Sigmoid colon (tissue), 7 donors: Measurements from ENCODE around the gene ISCU. TPM values are rescaled to one million over a fixed set of nuclear protein-coding genes. Genes with fewer than 3 reads are reported as not detected.

Experiments
- DNase-seq: peaks from one replicate; pipeline ENCODE4 v3.0.0-alpha.2; 2019
- H3K27ac ChIP-seq, 4 donors: fragments of 200-600 bp; sonication (generic); one replicate each; pipeline ENCODE4 v1.5.1; 2016 to 2019; ENCODE audit warnings: mild to moderate bottlenecking in 1 of 4
- H3K27me3 ChIP-seq, 3 donors: fragments of 200-600 bp; sonication (generic); one replicate each; pipeline ENCODE4 v1.5.1; 2019; ENCODE audit warnings: mild to moderate bottlenecking in 1 of 3
- H3K36me3 ChIP-seq, 4 donors: fragments of 200-600 bp; sonication (generic); one replicate each; pipeline ENCODE4 v1.5.1; 2016 to 2019
- H3K4me1 ChIP-seq, 4 donors: fragments of 200-600 bp; sonication (generic); one replicate each; pipeline ENCODE4 v1.5.1; 2017 to 2019
- H3K4me3 ChIP-seq, 4 donors: fragments of 200-600 bp; sonication (generic); one replicate each; pipeline ENCODE4 v1.5.1; 2017 to 2019; ENCODE audit warnings: mild to moderate bottlenecking in 2 of 4, moderate library complexity in 1 of 4
- H3K9me3 ChIP-seq, 4 donors: fragments of 200-600 bp in 3 of 4; sonication (generic) in 3 of 4; one replicate each; pipeline versions ENCODE4 v1.5.1 to v1.6.1; 2013 to 2019
- CTCF ChIP-seq, 4 experiments: fragments of 450-650 bp in 3 of 4; fragments of 200-600 bp in 1 of 4; IDR thresholded peaks; one replicate each; pipeline ENCODE4 v1.5.1; 2016 to 2019; ENCODE audit warnings: antibody characterized with exemption in 4 of 4, mild to moderate bottlenecking in 3 of 4, moderate library complexity in 2 of 4
- EP300 ChIP-seq, 4 donors: sonication (generic); formaldehyde crosslinking; IDR thresholded peaks; one replicate each; pipeline ENCODE4 v1.6.1; 2017; ENCODE audit warnings: antibody characterized with exemption in 4 of 4
- POLR2A ChIP-seq, 2 donors: fragments of 450-650 bp; IDR thresholded peaks; one replicate each; pipeline ENCODE4 v1.6.1; 2016; ENCODE audit warnings: antibody characterized with exemption in 2 of 2, mild to moderate bottlenecking in 2 of 2, moderate library complexity in 2 of 2
- POLR2AphosphoS5 ChIP-seq, 4 donors: sonication (generic); formaldehyde crosslinking; IDR thresholded peaks; one replicate each; pipeline ENCODE4 v1.6.1; 2017; ENCODE audit warnings: antibody characterized with exemption in 4 of 4
- WGBS, 2 donors: extraction: QIAGEN DNeasy Blood & Tissue Kit; methylation state at CpG; one replicate each; pipeline ENCODE4 v1.1.7; 2013; 5-methylcytosine and 5-hydroxymethylcytosine counted together
- intact Hi-C: fragments of 100-400 bp; cut with DNase I; formaldehyde crosslinking; loops from one replicate; pipeline ENCODE4 v1.15.1; 2023
- polyA plus RNA-seq, 3 donors: library from polyadenylated mRNA; stranded (reverse); fragments of 200-250 nt; gene quantifications; one replicate each; pipeline ENCODE4 v1.2.3, GENCODE V29; 2013
- total RNA-seq, 4 donors: library from RNA; depleted of rRNA; stranded (reverse); fragments of >200 nt; gene quantifications; one replicate each; pipeline ENCODE4 v1.1.0, GENCODE V29; 2016
- donor health status: healthy with polysubstance abuse.
- donor health status: Bipolar disorder and iron deficiency.
- donor health status: healthy.

ISCU gene
- total and polyA plus RNA-seq, 7 donors = 117 to 294 (median 237) TPM

DNA sequence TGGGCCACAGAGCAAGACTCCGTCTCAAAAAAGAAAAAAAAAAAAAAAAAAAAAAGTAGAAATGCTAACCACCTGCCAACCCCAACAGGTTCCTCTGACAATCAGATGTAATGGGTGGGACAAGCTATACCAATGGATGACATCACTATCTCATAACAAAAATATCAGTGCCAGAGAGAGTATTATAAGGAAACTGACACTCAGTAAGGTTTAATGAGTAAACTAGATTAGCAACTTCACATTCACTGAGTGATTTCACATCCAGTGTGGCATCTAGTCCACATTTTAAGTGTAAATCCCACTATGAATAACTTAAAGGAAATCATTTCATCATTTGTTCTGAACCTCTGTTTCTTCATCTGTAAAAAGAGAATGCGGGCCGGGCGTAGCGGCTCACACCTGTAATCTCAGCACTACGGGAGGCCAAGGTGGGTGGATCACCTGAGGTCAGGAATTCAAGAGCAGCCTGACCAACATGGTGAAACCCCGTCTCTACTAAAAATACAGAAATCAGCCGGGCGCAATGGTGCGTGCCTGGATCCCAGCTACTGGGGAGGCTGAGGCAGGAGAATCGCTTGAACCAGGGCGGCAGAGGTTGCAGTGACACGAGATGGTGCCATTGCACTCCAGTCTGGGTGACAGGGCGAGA lies 3.3 kb upstream of the ISCU start:
- Histone ChIP-seq H3K9me3 (no peaks in the 10 kb centered on the region), H3K4me1 (peaks cover 0 to 75% (median 57%) of the 10 kb centered on the region in 4 donors), H3K4me3 (no peak overlapping the region), H3K27ac (no peak overlapping the region), H3K36me3 (peaks cover 0 to 16% (median 0%) of the 10 kb centered on the region in 4 donors), H3K27me3 (no peaks in the 10 kb centered on the region)
- no peak for DNase-seq
- intact Hi-C loops = no loop called here
- TF ChIP-seq POLR2AphosphoS5 (IDR thresholded peaks at IDR 0.05) (no peak), CTCF (IDR thresholded peaks at IDR 0.05) (no peak), POLR2A (IDR thresholded peaks at IDR 0.05) (no peak), EP300 (IDR thresholded peaks at IDR 0.05) (no peak)
- 80 to 88% methylated on average over 13 of the region's 14 CpGs for WGBS, 2 donors

DNA sequence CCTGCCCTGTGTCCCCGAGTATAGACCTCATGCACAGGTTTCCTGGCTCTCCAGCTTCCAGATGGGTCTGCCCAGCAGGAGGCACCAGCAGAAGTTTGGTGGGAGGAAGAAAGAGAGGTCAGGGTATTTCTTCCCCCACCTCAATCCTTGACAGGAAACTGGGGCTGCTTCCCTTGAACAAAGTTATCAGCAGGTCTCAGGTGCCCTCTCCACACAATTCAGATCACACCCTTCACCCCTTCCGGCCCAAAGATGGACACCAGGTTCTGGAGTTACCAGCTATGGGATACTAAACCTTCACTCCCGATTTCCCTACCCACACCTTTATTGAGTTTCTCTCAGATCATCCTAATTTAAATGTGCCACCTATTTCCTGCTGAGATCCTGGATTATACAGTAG lies 2.6 kb upstream of the ISCU start:
- no peak for DNase-seq
- peaks cover 0 to 23% (median 5%) of the 10 kb centered on the region in 4 donors for H3K36me3 ChIP-seq
- no peaks in the 10 kb centered on the region for H3K9me3 ChIP-seq
- peaks cover 0 to 75% (median 59%) of the 10 kb centered on the region in 4 donors for H3K4me1 ChIP-seq
- no peak for TF ChIP-seq CTCF (IDR thresholded peaks at IDR 0.05)
- no peak for TF ChIP-seq EP300 (IDR thresholded peaks at IDR 0.05)
- TF ChIP-seq POLR2A (IDR thresholded peaks at IDR 0.05) = no peak
- no peak for TF ChIP-seq POLR2AphosphoS5 (IDR thresholded peaks at IDR 0.05)
- peak overlapping the region; percentile 81 to 97 (median 86) for H3K4me3 ChIP-seq
- no peaks in the 10 kb centered on the region for H3K27me3 ChIP-seq
- intact Hi-C loops = loop anchor here (2.0 to 5.0 kb wide), 2 partner anchors 171 to 493 kb away; partner anchors contain the start of genes CORO1C and USP30
- peak overlapping the region in 1 of 4 donors; percentile 98 for H3K27ac ChIP-seq
- 26 to 55% methylated on average over 3 of the region's 3 CpGs for WGBS, 2 donors

- peaks cover 0 to 73% (median 62%) of the 10 kb centered on the region in 4 donors for H3K4me1 ChIP-seq
- intact Hi-C loops = loop anchor here (2.0 to 5.0 kb wide), 2 partner anchors 170 to 492 kb away; partner anchors contain the start of genes CORO1C and USP30
- peak overlapping the region; percentile 93 to 98 (median 96) for H3K27ac ChIP-seq
- H3K9me3 ChIP-seq = no peaks in the 10 kb centered on the region
- 0 to 1% methylated on average over 12 of the region's 12 CpGs for WGBS, 2 donors
- peaks cover 3 to 28% (median 9%) of the 10 kb centered on the region in 4 donors for H3K36me3 ChIP-seq
- H3K27me3 ChIP-seq = no peaks in the 10 kb centered on the region
- peak overlapping the region; percentile 81 to 97 (median 86) for H3K4me3 ChIP-seq
- no peak for DNase-seq
- TF ChIP-seq POLR2AphosphoS5 (IDR thresholded peaks at IDR 0.05) (no peak), POLR2A (IDR thresholded peaks at IDR 0.05) (no peak), EP300 (IDR thresholded peaks at IDR 0.05) (no peak), CTCF (IDR thresholded peaks at IDR 0.05) (no peak)
These were observed 2.1 kb upstream of the ISCU start for GRCh38 chr12:108560321-108560721.

DNA sequence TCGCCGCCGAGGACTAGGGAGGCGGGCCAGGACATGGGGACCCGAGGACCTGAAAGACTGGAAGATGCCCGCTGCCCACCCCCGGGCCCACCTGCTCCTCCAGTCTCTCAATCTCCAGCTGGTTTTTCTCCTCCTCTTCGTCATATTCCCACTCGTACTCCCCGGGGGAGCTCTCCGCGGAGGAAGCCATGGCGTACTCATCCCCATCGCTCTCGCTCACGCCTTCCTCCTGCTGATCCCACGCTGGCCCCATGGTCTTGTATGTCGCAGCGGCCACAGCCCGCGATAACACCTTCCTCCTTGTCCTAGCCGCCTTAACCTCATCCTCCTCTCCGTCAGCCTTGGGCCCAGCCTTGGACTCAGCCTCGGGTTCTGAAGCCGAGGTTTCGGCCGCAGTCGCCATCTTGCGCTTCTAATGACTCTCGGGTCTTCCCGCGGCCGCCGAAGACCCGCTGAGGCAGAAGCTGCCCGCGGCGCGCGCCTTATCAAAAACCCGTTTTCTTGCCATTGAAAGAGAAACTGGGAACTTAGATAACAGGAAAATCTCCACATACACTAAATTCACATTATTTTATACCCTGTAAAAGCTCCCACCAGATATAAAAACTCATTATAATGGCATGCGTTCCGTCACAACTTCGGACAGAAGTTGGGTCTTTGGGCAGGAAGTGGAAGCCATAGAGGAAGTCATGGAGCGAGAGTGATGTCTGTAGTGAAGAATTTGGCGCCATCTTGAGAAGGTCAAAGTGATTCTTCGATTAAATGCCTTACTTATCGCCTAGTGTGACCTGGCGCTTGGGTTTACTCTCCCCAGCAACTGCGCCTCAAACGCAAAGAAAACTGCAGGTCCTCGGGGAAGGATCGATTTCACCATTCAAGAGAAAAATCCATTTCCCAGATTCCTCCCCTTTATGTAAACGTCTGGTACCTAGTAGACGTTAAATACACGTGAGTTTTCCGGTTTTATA lies 1.4 kb upstream of the ISCU start, which contains the start of gene SART3:
TSS of gene SART3 (minus strand) at position 422 of the 968 bp plus-strand sequence. CDS start at position 403, 19 bp downstream.
- Histone ChIP-seq H3K27me3 (no peaks in the 10 kb centered on the region), H3K4me3 (peak within 1 kb of the TSS; percentile 81 to 97 (median 86)), H3K9me3 (no peaks in the 10 kb centered on the region), H3K27ac (peak within 1 kb of the TSS; percentile 93 to 98 (median 96)), H3K4me1 (peaks cover 0 to 73% (median 66%) of the 10 kb centered on the region in 4 donors), H3K36me3 (peaks cover 3 to 30% (median 16%) of the 10 kb centered on the region in 4 donors)
- intact Hi-C loops = loop anchor here (2.0 to 5.0 kb wide), 2 partner anchors 170 to 491 kb away; partner anchors contain the start of genes CORO1C and USP30
- TF ChIP-seq EP300 (IDR thresholded peaks at IDR 0.05) (no peak), POLR2A (IDR thresholded peaks at IDR 0.05) (peak; percentile 51 to 56), POLR2AphosphoS5 (IDR thresholded peaks at IDR 0.05) (peak; percentile 78 to 82 (median 82)), CTCF (IDR thresholded peaks at IDR 0.05) (no peak)
- WGBS, 2 donors = 0% methylated on average over 57 of the region's 57 CpGs
- DNase-seq = peak; percentile 87
